ENCODE measurements around the gene CELA2A.

Gene CELA2A

GRCh38 chr1:15425521-15425920, 31.0 kb upstream of the CELA2A start:
- no peaks in the 10 kb centered on the region for H3K27me3 ChIP-seq (ENCODE audit: control insufficient read depth in 1 of 2, insufficient read depth in 1 of 2, low read length in 2 of 2)
- peaks cover 13 to 36% of the 10 kb centered on the region in 2 experiments for H3K36me3 ChIP-seq (ENCODE audit: control insufficient read depth in 1 of 2, insufficient read depth in 2 of 2, low read depth in 1 of 2, low read length in 2 of 2)
- H3K4me1 ChIP-seq (ENCODE audit: control insufficient read depth, insufficient read depth, low read depth, low read length), result peaks cover 36% of the 10 kb centered on the region
- 98% methylated on average over 10 of the region's 10 CpGs for WGBS
- no peak overlapping the region for H4K8ac ChIP-seq (ENCODE audit: low read length)
- H2AFZ ChIP-seq (ENCODE audit: low read depth, low read length), result no peak overlapping the region
- no peak overlapping the region for H2BK12ac ChIP-seq (ENCODE audit: low read length in 2 of 2)
- H3K4ac ChIP-seq (ENCODE audit: low read depth in 1 of 2, low read length in 2 of 2), result no peak overlapping the region
- H4K91ac ChIP-seq (ENCODE audit: low read length), result no peak overlapping the region
- H3K9me3 ChIP-seq (ENCODE audit: control insufficient read depth, low read length), result no peaks in the 10 kb centered on the region
- H3K14ac ChIP-seq (ENCODE audit: low read length in 2 of 2), result no peak overlapping the region
- H3K4me2 ChIP-seq (ENCODE audit: low read length, poor library complexity, severe bottlenecking), result no peak overlapping the region
- no peak overlapping the region for H2BK5ac ChIP-seq (ENCODE audit: low read depth, low read length, poor library complexity, severe bottlenecking)
- no peak overlapping the region for H3K4me3 ChIP-seq (ENCODE audit: insufficient read depth in 1 of 2, low read depth in 1 of 2, low read length in 2 of 2)
- no peak overlapping the region for H2AK5ac ChIP-seq (ENCODE audit: low read length, severe bottlenecking)
- H2BK120ac ChIP-seq (ENCODE audit: low read depth, low read length), result no peak overlapping the region
- DNase-seq, result no peak
- no peak overlapping the region for H3K18ac ChIP-seq (ENCODE audit: low read depth in 1 of 2, low read length in 2 of 2)
- H3K27ac ChIP-seq (ENCODE audit: low read length, poor library complexity, severe bottlenecking), result no peak overlapping the region
- H2BK15ac ChIP-seq (ENCODE audit: low read depth, poor library complexity, severe bottlenecking), result no peak overlapping the region
- no peak overlapping the region for H3K9ac ChIP-seq (ENCODE audit: low read length)
- no peak overlapping the region for H3K23ac ChIP-seq (ENCODE audit: low read length in 2 of 2)
- peaks cover 28% of the 10 kb centered on the region for H3K79me1 ChIP-seq (replicated peaks; ENCODE audit: low read length, poor library complexity, severe bottlenecking)

GRCh38 chr1:15425958-15426357, 30.6 kb upstream of the CELA2A start:
- H3K23ac ChIP-seq (ENCODE audit: low read length in 2 of 2), result no peak overlapping the region
- WGBS, result 77% methylated on average over 5 of the region's 6 CpGs

GRCh38 chr1:15426492-15427279, 29.8 kb upstream of the CELA2A start:
- H2AK5ac ChIP-seq (ENCODE audit: low read length, severe bottlenecking), result no peak overlapping the region
- peak; percentile 73 for DNase-seq
- peaks cover 19% of the 10 kb centered on the region for H3K79me1 ChIP-seq (replicated peaks; ENCODE audit: low read length, poor library complexity, severe bottlenecking)
- no peak overlapping the region for H2BK5ac ChIP-seq (ENCODE audit: low read depth, low read length, poor library complexity, severe bottlenecking)
- H2BK120ac ChIP-seq (ENCODE audit: low read depth, low read length), result no peak overlapping the region
- peak overlapping the region in 1 of 2 experiments; percentile 8 for H3K14ac ChIP-seq (ENCODE audit: low read length in 2 of 2)
- H2BK15ac ChIP-seq (ENCODE audit: low read depth, poor library complexity, severe bottlenecking), result peak overlapping the region; percentile 2
- no peaks in the 10 kb centered on the region for H3K27me3 ChIP-seq (ENCODE audit: control insufficient read depth in 1 of 2, insufficient read depth in 1 of 2, low read length in 2 of 2)
- no peak overlapping the region for H2AFZ ChIP-seq (ENCODE audit: low read depth, low read length)
- peaks cover 15 to 41% of the 10 kb centered on the region in 2 experiments for H3K36me3 ChIP-seq (ENCODE audit: control insufficient read depth in 1 of 2, insufficient read depth in 2 of 2, low read depth in 1 of 2, low read length in 2 of 2)
- H3K4me2 ChIP-seq (ENCODE audit: low read length, poor library complexity, severe bottlenecking), result no peak overlapping the region
- peak overlapping the region in 1 of 2 experiments; percentile 87 for H2BK12ac ChIP-seq (ENCODE audit: low read length in 2 of 2)
- H4K91ac ChIP-seq (ENCODE audit: low read length), result peak overlapping the region; percentile 81
- H4K8ac ChIP-seq (ENCODE audit: low read length), result peak overlapping the region; percentile 88
- H3K4me3 ChIP-seq (ENCODE audit: insufficient read depth in 1 of 2, low read depth in 1 of 2, low read length in 2 of 2), result no peak overlapping the region
- H3K18ac ChIP-seq (ENCODE audit: low read depth in 1 of 2, low read length in 2 of 2), result peak overlapping the region; percentile 38 to 41
- no peak overlapping the region for H3K4ac ChIP-seq (ENCODE audit: low read depth in 1 of 2, low read length in 2 of 2)
- no peaks in the 10 kb centered on the region for H3K9me3 ChIP-seq (ENCODE audit: control insufficient read depth, low read length)
- WGBS, result 43% methylated on average over 30 of the region's 30 CpGs
- no peak overlapping the region for H3K9ac ChIP-seq (ENCODE audit: low read length)
- H3K27ac ChIP-seq (ENCODE audit: low read length, poor library complexity, severe bottlenecking), result no peak overlapping the region
- no peak overlapping the region for H3K23ac ChIP-seq (ENCODE audit: low read length in 2 of 2)
- peaks cover 36% of the 10 kb centered on the region for H3K4me1 ChIP-seq (ENCODE audit: control insufficient read depth, insufficient read depth, low read depth, low read length)

More at GRCh38 chr1:15425958-15426357, 30.6 kb upstream of the CELA2A start:
- peak overlapping the region; percentile 26 for H2BK15ac ChIP-seq (ENCODE audit: low read depth, poor library complexity, severe bottlenecking)
- H2AFZ ChIP-seq (ENCODE audit: low read depth, low read length), result no peak overlapping the region
- H3K4ac ChIP-seq (ENCODE audit: low read depth in 1 of 2, low read length in 2 of 2), result no peak overlapping the region
- H3K79me1 ChIP-seq (replicated peaks; ENCODE audit: low read length, poor library complexity, severe bottlenecking), result peaks cover 26% of the 10 kb centered on the region
- no peak overlapping the region for H3K27ac ChIP-seq (ENCODE audit: low read length, poor library complexity, severe bottlenecking)
- H3K9ac ChIP-seq (ENCODE audit: low read length), result no peak overlapping the region
- H2BK5ac ChIP-seq (ENCODE audit: low read depth, low read length, poor library complexity, severe bottlenecking), result no peak overlapping the region
- H3K18ac ChIP-seq (ENCODE audit: low read depth in 1 of 2, low read length in 2 of 2), result peak overlapping the region in 1 of 2 experiments; percentile 41
- H4K8ac ChIP-seq (ENCODE audit: low read length), result no peak overlapping the region
- no peaks in the 10 kb centered on the region for H3K9me3 ChIP-seq (ENCODE audit: control insufficient read depth, low read length)
- H3K4me2 ChIP-seq (ENCODE audit: low read length, poor library complexity, severe bottlenecking), result no peak overlapping the region
- no peak overlapping the region for H2BK120ac ChIP-seq (ENCODE audit: low read depth, low read length)
- peaks cover 15 to 41% of the 10 kb centered on the region in 2 experiments for H3K36me3 ChIP-seq (ENCODE audit: control insufficient read depth in 1 of 2, insufficient read depth in 2 of 2, low read depth in 1 of 2, low read length in 2 of 2)
- peaks cover 36% of the 10 kb centered on the region for H3K4me1 ChIP-seq (ENCODE audit: control insufficient read depth, insufficient read depth, low read depth, low read length)
- no peaks in the 10 kb centered on the region for H3K27me3 ChIP-seq (ENCODE audit: control insufficient read depth in 1 of 2, insufficient read depth in 1 of 2, low read length in 2 of 2)
- no peak for DNase-seq
- no peak overlapping the region for H4K91ac ChIP-seq (ENCODE audit: low read length)
- H3K4me3 ChIP-seq (ENCODE audit: insufficient read depth in 1 of 2, low read depth in 1 of 2, low read length in 2 of 2), result no peak overlapping the region
- H2AK5ac ChIP-seq (ENCODE audit: low read length, severe bottlenecking), result peak overlapping the region; percentile 41
- no peak overlapping the region for H3K14ac ChIP-seq (ENCODE audit: low read length in 2 of 2)
- H2BK12ac ChIP-seq (ENCODE audit: low read length in 2 of 2), result no peak overlapping the region

GRCh38 chr1:15427280-15427666, 29.3 kb upstream of the CELA2A start:
- peak overlapping the region in 1 of 2 experiments; percentile 8 for H3K14ac ChIP-seq (ENCODE audit: low read length in 2 of 2)
- H3K27ac ChIP-seq (ENCODE audit: low read length, poor library complexity, severe bottlenecking), result no peak overlapping the region
- H2BK12ac ChIP-seq (ENCODE audit: low read length in 2 of 2), result peak overlapping the region in 1 of 2 experiments; percentile 87
- H3K18ac ChIP-seq (ENCODE audit: low read depth in 1 of 2, low read length in 2 of 2), result peak overlapping the region in 1 of 2 experiments; percentile 41
- H2AFZ ChIP-seq (ENCODE audit: low read depth, low read length), result no peak overlapping the region
- H3K79me1 ChIP-seq (replicated peaks; ENCODE audit: low read length, poor library complexity, severe bottlenecking), result peaks cover 17% of the 10 kb centered on the region
- H4K91ac ChIP-seq (ENCODE audit: low read length), result peak overlapping the region; percentile 52
- peaks cover 15 to 42% of the 10 kb centered on the region in 2 experiments for H3K36me3 ChIP-seq (ENCODE audit: control insufficient read depth in 1 of 2, insufficient read depth in 2 of 2, low read depth in 1 of 2, low read length in 2 of 2)
- H3K4me3 ChIP-seq (ENCODE audit: insufficient read depth in 1 of 2, low read depth in 1 of 2, low read length in 2 of 2), result no peak overlapping the region
- no peaks in the 10 kb centered on the region for H3K9me3 ChIP-seq (ENCODE audit: control insufficient read depth, low read length)
- no peaks in the 10 kb centered on the region for H3K27me3 ChIP-seq (ENCODE audit: control insufficient read depth in 1 of 2, insufficient read depth in 1 of 2, low read length in 2 of 2)
- WGBS, result 86% methylated on average over 6 of the region's 6 CpGs
- peak overlapping the region in 1 of 2 experiments; percentile 10 for H3K23ac ChIP-seq (ENCODE audit: low read length in 2 of 2)
- H2AK5ac ChIP-seq (ENCODE audit: low read length, severe bottlenecking), result peak overlapping the region; percentile 14
- no peak overlapping the region for H3K9ac ChIP-seq (ENCODE audit: low read length)
- peak overlapping the region in 1 of 2 experiments; percentile 66 for H3K4ac ChIP-seq (ENCODE audit: low read depth in 1 of 2, low read length in 2 of 2)
- H3K4me2 ChIP-seq (ENCODE audit: low read length, poor library complexity, severe bottlenecking), result no peak overlapping the region
- no peak for DNase-seq
- no peak overlapping the region for H2BK5ac ChIP-seq (ENCODE audit: low read depth, low read length, poor library complexity, severe bottlenecking)
- peak overlapping the region; percentile 88 for H4K8ac ChIP-seq (ENCODE audit: low read length)
- H2BK15ac ChIP-seq (ENCODE audit: low read depth, poor library complexity, severe bottlenecking), result no peak overlapping the region
- peaks cover 36% of the 10 kb centered on the region for H3K4me1 ChIP-seq (ENCODE audit: control insufficient read depth, insufficient read depth, low read depth, low read length)
- H2BK120ac ChIP-seq (ENCODE audit: low read depth, low read length), result no peak overlapping the region
